K562 (cell line): ENCODE measurements around the gene PNKD. TPM values are rescaled to one million over a fixed set of nuclear protein-coding genes. Genes with fewer than 3 reads are reported as not detected.

ENCODE experiments used
- ATF1 ChIP-seq, 2 experiments: fragments of 450-650 bp in 1 of 2; IDR thresholded peaks; 2 replicates each; pipeline ENCODE4 v1.6.1; 2016; ENCODE audit warnings: missing compliant biosample characterization in 1 of 2, missing genetic modification characterization in 1 of 2
- BRD9 ChIP-seq: fragments of 450-650 bp; IDR thresholded peaks from 2 replicates; pipeline ENCODE4 v1.6.1; 2018; ENCODE audit warnings: low read depth; ENCODE audit not compliant: partially characterized antibody
- HEY1 ChIP-seq: fragments of 250-450 bp; sonication (Bioruptor Pico); IDR thresholded peaks from 2 replicates; pipeline ENCODE4 v1.5.0; 2020; ENCODE audit warnings: mild to moderate bottlenecking, moderate library complexity, borderline replicate concordance
- HMBOX1 ChIP-seq: sonication (generic); IDR thresholded peaks from 2 replicates; pipeline ENCODE4 v1.6.1; 2016
- PKNOX1 ChIP-seq: fragments of 450-650 bp; IDR thresholded peaks from 2 replicates; pipeline ENCODE4 v1.6.1; 2016
- SMC3 ChIP-seq: conservative IDR thresholded peaks from 2 replicates; pipeline ENCODE4 v1.6.1; 2011; ENCODE audit warnings: low read depth, low read length, improper control_type of control experiment; ENCODE audit not compliant: insufficient read depth
- SOX6 ChIP-seq: fragments of 450-650 bp; IDR thresholded peaks from 2 replicates; pipeline ENCODE4 v1.6.1; 2014; ENCODE audit warnings: mild to moderate bottlenecking
- ZNF592 ChIP-seq: fragments of 450-650 bp; IDR thresholded peaks from 2 replicates; pipeline ENCODE4 v1.6.1; 2017; ENCODE audit warnings: antibody characterized with exemption, mild to moderate bottlenecking
- polyA plus RNA-seq, 8 experiments: library from polyadenylated mRNA; depleted of rRNA in 4 of 8; stranded (reverse) in 5 of 8; unstranded in 3 of 8; fragments of >200 nt; fragmentation: Nextera tagmentation in 2 of 8; fragmentation: Illumina TruSeq in 1 of 8; extraction: Ambion mirVana in 2 of 8; extraction: Trizol in 1 of 8; gene quantifications; 2 replicates each; pipeline versions ENCODE4 v1.2.1 to v1.2.3, GENCODE V29; 2011 to 2014; ENCODE audit warnings: inconsistent platforms in 1 of 8, missing spikeins in 1 of 8
- total RNA-seq, 7 experiments: library from RNA; depleted of rRNA in 6 of 7; stranded (reverse); fragments of >200 nt in 6 of 7; fragmentation: Illumina TruSeq in 2 of 7; extraction: Trizol in 2 of 7; gene quantifications; 2 replicates each; pipeline versions ENCODE4 v1.2.1 to v1.2.3, GENCODE V29; 2011 to 2021; ENCODE audit warnings: low replicate concordance in 1 of 7
- TF ChIP-seq, protein P1 (sequence below), 2 experiments: fragments of 450-650 bp; formaldehyde crosslinking in 1 of 2; IDR thresholded peaks; 2 replicates each; pipeline versions ENCODE4 v1.4.0 to v1.6.1; 2014 to 2020; ENCODE audit warnings: mild to moderate bottlenecking in 2 of 2, borderline replicate concordance in 1 of 2, low read depth in 1 of 2
- TF ChIP-seq, protein P2 (sequence below): fragments of 200-800 bp; sonication (Bioruptor generic); IDR thresholded peaks from 2 replicates; pipeline ENCODE4 v1.6.1; 2017; ENCODE audit warnings: missing genetic modification characterization, missing compliant biosample characterization

PNKD gene
- total and polyA plus RNA-seq, 9 of the 15 experiments (the other 6 are each of a cell fraction or from before 2014, with no cell fraction given), result 26.0 to 105 (median 60.1) TPM

DNA sequence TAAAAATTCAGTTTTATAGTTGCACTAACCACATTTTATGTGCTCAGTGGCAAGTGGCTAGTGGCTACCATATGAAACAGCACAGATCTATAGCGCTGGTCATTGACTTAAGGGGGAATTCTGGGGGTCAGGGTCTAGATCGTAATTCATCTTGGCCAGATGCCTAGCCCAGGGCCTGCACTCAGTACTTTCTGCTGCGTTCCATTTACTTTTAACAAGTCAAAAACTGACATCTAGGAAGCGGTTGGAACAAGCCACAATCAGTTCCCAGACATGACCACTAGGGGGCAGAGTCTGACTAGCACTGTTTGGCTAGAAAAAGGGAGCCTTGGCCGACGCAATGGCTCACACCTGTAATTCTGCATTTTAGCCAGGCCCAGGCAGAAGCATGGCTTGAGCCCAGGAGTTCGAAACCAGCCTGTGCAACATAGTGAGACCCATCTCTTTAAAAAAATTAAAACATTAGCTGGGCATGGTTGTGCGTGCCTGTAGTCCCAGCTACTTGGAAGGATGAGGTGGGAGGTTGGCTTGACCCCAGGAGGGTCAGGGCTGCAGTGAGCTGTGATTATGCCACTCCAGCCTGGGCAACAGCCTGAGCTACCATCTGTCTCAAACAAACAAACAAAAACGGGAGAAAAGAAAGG, 31.0 kb downstream of the PNKD start (continued):
- TF ChIP-seq HMBOX1 (peak; percentile 27; the same call in 1 of the 2 replicates), BRD9 (peak; percentile 64), ZNF592 (peak; percentile 34; the same call in 1 of the 2 replicates), SMC3 (peak; percentile 78), SOX6 (peak; percentile 23; the same call in 1 of the 2 replicates), PKNOX1 (peak; percentile 38), ATF1 (CRISPR knock-in tag; IDR thresholded peaks at IDR 0.05) (no peak), ATF1 (tag; IDR thresholded peaks at IDR 0.05) (0 out of 2 replicates have a peak, but pooled peaks have one; percentile 14), HEY1 (CRISPR knock-in tag) (no peak)
- TF ChIP-seq, protein P1, sequence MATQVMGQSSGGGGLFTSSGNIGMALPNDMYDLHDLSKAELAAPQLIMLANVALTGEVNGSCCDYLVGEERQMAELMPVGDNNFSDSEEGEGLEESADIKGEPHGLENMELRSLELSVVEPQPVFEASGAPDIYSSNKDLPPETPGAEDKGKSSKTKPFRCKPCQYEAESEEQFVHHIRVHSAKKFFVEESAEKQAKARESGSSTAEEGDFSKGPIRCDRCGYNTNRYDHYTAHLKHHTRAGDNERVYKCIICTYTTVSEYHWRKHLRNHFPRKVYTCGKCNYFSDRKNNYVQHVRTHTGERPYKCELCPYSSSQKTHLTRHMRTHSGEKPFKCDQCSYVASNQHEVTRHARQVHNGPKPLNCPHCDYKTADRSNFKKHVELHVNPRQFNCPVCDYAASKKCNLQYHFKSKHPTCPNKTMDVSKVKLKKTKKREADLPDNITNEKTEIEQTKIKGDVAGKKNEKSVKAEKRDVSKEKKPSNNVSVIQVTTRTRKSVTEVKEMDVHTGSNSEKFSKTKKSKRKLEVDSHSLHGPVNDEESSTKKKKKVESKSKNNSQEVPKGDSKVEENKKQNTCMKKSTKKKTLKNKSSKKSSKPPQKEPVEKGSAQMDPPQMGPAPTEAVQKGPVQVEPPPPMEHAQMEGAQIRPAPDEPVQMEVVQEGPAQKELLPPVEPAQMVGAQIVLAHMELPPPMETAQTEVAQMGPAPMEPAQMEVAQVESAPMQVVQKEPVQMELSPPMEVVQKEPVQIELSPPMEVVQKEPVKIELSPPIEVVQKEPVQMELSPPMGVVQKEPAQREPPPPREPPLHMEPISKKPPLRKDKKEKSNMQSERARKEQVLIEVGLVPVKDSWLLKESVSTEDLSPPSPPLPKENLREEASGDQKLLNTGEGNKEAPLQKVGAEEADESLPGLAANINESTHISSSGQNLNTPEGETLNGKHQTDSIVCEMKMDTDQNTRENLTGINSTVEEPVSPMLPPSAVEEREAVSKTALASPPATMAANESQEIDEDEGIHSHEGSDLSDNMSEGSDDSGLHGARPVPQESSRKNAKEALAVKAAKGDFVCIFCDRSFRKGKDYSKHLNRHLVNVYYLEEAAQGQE (IDR thresholded peaks at IDR 0.05; ENCODE audit: borderline replicate concordance), result peak; percentile 92
- TF ChIP-seq, protein P1 (CRISPR knock-in tag; IDR thresholded peaks at IDR 0.05; ENCODE audit: low read depth), result no peak
- TF ChIP-seq, protein P2, sequence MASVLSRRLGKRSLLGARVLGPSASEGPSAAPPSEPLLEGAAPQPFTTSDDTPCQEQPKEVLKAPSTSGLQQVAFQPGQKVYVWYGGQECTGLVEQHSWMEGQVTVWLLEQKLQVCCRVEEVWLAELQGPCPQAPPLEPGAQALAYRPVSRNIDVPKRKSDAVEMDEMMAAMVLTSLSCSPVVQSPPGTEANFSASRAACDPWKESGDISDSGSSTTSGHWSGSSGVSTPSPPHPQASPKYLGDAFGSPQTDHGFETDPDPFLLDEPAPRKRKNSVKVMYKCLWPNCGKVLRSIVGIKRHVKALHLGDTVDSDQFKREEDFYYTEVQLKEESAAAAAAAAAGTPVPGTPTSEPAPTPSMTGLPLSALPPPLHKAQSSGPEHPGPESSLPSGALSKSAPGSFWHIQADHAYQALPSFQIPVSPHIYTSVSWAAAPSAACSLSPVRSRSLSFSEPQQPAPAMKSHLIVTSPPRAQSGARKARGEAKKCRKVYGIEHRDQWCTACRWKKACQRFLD (CRISPR knock-in tag), result no peak
